Activated effector memory CD4-positive, alpha-beta T cell treated with Interleukin-2 at 50 U/mL for 16 hours (primary cell): ENCODE results near the gene MTIF3.

ENCODE experiments used
- DNase-seq: peaks from one replicate; pipeline ENCODE4 v3.0.0-alpha.2; 2020

The MTIF3 gene, protein sequence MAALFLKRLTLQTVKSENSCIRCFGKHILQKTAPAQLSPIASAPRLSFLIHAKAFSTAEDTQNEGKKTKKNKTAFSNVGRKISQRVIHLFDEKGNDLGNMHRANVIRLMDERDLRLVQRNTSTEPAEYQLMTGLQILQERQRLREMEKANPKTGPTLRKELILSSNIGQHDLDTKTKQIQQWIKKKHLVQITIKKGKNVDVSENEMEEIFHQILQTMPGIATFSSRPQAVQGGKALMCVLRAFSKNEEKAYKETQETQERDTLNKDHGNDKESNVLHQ

DNA sequence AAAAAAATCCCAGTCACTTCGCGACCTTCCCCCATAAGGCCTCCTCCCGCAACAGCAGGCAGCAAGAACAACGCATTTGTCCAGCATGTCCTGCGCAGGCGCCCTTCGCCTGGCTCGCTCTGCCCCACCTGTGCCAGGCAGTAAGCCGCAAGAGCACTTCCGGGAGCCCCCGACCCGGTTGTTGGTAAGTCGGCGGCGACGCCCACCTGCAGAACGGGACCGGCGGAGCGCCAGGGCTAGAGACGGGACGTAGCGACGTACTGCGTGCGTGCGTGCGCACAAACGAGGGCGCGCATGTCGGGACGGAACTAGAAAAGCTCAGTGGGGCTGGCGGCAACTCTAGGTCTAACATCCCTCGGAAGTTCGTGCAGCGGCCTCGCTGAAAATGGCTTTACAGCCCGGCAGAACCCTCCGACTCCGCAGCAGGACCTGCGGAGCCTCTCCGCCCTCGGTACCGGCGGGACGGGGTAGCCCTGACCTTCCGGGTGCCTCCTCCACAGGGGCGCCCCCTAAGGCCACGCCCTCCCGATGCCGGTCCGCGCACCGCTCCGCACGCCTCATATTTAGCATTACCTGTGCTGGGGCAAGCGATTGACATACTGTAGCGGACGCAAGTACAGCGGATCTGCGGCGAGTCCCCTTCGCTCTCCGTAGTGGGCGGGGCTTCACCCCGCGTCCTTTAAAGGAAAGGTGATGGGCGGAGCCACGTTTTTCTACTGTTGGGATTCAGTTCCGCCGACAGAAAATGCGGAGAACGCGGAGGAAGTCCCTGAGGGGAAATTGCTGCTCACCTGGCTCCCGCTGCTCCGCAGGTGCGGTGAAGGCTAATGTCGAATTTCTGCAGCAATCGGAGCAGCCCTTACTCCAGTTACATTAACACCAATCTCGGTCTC is at the start of gene MTIF3:
TSS of gene MTIF3 (minus strand) at position 629 of the 893 bp plus-strand sequence. CDS start 10,116 bp downstream, outside the sequence.
- DNase-seq = peak; percentile 95

DNA sequence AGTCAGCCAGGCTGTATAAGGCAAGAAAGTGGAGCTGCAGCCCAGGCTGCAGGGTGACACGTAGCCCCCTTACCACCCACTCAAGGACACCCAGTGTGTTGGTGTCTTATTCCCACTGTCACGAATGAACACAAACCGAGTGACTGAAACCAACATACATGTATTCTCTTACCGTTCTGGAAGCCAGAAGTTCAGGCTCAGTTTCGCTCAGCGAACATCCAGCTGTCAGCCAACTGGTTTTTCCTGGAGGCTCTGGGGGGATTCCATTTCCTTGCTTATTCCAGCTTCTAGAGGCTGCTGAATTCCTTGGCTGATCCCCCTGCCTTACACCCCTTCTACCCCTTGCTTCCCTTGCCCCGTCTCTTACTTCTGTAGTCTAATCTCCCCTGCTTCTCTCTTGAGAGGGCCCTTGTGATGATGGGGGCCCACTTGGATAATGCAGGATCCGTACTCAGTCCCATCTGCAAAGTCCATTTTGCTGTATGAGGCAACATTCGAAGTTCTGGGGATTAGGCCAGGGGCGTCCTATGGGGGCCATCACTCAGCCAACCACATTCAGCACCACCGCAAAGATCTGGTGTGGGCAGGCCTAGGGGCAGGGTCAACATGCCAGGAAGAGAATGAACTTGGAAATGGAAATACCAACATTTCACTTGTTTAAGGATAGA is 47.3 kb upstream of the MTIF3 start:
- no peak for DNase-seq

GRCh38 chr13:27496536-27497273 is 46.3 kb upstream of the MTIF3 start:
- DNase-seq = no peak

GRCh38 chr13:27496006-27496405 is 45.6 kb upstream of the MTIF3 start:
- no peak for DNase-seq

DNA sequence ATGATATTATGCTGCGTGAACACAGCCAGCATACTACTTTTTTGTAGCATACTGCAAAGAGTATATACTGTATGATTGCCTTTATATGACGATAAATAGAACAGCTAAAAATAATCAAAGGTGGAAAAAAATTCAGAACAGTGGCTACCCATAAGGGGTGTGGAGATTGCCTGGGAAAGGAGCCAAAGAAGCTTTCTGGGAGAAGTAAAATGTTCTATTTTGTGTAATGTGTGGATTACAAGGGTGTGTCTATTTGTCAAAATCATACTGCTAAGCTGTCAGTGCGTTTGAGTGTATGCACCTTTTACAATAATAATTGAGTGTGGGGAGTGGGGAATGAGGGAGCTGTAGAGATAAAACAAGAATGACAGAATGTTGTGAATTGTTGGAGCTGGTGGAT is 45.2 kb upstream of the MTIF3 start:
- DNase-seq = no peak

DNA sequence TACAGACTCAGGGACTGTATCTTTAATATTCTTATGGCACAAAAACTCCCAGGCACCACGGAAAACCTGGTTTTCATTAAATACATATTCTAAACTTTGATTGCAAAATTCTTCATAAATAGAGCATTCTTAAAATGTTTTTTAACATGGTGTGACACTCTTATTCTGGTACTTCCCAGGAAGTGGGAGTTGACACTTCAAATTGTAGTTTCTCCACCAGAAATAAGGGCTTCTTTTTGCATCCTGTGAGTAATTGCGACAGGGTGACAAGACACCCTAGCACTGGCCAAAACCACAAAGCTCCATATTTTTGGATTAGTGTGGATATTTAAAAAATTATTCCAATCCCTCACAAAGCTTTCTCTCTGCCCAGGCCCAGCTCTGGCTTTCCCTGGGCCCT is 43.6 kb upstream of the MTIF3 start:
- no peak for DNase-seq

- no peak for DNase-seq
Measured at GRCh38 chr13:27489456-27489855, 39.1 kb upstream of the MTIF3 start.

DNA sequence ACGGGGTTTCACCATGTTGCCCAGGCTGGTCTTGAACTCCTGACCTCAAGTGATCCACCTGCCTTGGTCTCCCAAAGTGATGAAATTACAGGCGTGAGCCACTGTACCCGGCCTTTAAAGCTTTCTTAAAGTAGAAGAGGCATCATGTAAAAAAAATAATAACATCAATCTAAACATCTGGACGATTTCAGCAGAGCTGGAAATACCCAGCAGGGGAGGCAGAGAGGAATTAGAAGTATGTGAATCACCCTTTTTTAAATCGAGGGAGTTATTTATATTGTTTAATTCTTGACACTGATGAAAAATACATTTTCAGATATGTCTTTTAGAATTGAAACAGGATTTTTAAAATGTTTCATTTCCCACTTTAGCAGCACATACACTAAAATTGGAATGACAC is 37.4 kb upstream of the MTIF3 start:
- no peak for DNase-seq

DNA sequence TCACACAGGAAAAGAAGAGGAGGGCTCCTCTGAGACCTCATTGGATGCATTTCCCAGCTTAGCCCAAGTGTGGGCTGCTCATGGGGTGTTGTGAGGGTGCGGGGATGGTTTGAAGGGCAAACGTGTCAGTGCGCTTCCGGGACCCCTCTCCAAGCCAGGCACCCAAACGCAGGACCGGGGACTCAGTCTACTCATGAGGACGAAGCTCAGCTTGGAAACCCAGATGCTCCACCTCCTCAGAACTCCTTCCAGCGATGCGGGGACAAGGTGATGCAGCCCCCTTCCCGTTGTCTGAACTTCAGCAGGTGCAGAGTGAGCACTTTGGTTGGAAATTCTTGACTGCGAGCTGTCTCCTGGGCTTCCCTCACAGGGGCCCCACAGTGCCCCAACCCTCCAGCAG is 33.1 kb upstream of the MTIF3 start:
- no peak for DNase-seq

- DNase-seq = no peak
Measured at GRCh38 chr13:27482983-27483382, 32.6 kb upstream of the MTIF3 start.

- no peak for DNase-seq
Measured at GRCh38 chr13:27481766-27482165, 31.4 kb upstream of the MTIF3 start.

DNA sequence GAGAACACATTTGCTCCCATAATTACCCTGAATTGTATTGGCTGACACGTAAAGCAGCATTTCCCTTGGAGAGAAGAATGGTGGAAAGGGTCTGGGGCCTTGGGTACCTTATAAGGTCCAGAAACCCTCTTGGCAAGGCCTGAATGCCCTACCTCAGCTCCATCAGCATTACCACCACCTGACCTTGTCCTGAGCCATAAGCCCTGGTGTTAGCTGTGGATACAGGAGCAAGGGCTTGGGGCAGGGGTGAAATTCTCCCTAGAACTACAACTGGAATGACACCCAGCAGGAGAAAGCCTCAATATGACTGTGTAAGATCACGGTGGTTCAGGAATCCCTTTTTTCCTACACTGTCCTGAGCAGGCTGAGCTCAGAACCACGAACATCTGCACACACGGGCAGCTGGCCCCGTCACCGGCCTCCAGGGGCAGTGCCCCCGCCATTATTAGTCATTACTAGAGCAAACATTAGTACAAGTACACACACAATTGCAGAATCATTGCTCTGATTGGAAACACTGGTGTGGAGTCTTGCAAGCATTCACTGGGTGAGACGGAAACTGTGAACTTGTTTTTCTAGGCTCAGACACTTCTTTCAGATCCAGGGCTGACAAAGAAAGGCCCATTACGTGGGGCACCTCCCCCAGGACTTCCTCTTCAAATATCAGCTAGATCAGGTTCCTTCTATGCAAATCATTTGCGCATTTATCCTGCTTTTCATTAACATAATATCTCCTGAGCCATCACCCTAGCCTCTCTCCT is 26.8 kb upstream of the MTIF3 start:
- no peak for DNase-seq

DNA sequence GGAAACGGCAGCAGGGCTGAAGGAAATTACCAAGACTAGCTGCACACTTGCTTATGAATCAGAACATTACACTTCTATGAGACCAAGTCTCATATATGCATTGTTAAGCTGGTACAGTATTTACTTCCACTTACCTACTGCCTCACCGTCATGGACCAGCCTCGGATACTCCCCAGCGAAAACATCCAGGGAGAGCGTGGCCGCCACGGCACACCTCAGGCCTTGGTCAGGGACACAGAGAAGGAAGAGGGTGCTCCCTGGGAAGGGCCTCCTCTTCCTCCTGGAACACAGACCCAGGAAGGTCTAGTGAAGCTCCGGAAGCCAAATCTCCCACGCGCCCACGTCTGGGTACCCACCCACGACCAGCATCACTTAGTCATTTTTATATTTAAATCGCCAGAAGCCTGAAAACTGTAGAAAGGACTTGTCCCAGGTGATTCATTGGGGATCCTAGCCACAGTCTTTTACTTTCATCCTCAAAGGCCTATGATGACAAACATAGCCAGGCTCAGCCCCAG is 24.4 kb upstream of the MTIF3 start:
- no peak for DNase-seq

DNA sequence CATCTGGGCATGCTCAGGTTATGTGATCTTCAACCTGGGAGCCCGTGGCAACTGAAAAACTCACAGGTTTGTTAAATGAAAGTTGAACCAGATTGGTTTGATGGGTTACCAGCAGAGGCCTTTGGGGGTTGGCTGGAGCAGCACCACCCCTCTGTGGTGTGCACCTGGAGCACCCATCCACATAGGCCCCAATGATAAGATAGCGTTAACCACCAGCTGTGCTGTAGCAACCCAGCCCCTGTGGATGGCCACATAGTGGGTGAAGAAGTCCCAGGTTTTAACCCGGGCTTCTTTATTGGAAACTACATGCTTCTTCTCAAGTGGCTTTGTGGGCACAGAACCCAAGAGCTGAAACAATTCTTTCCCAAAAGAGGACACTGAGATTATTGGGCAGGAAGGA is 22.6 kb upstream of the MTIF3 start:
- no peak for DNase-seq

DNA sequence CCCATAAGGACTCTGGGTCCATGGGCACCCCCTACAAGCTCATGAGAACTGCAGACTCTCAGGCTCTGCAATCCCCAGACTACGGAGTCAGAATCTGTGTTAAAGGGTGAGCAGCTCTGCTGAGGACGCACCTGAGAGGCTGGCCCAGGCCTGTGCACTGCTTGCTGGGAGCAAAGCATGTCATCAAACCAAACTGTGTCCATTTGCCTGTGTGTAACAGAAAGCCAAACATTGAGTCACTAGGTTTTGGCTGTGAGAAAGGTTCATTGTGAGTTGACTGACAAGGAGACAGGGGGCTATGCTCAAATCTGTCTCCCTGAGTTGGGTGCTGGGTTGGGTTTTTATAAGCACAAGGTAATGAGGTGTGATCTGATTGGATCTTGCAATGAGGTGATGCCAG is 22.1 kb upstream of the MTIF3 start:
- no peak for DNase-seq

- no peak for DNase-seq
Measured at GRCh38 chr13:27470075-27470820, 19.9 kb upstream of the MTIF3 start.

DNA sequence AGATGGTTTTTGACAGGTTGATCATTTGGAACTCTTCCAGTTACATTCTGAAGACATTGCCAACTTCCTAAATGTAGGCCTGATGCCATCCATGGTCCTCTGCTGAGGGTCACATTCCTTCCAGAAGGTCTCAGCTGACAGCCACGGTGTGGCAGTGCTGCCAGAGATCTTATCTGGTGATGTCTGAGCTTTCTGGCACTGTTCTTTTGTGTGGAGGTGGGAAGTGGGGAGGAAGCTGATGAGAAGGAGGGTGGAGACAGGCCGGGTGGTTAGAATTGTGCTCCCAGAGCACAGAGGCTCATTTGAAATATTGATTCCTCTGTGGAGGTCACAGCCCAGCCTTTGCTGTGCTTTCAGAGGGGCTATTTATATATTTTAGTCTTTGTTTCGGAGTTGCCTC is 16.1 kb upstream of the MTIF3 start:
- DNase-seq = no peak

- DNase-seq = no peak
Measured at GRCh38 chr13:27465611-27466010, 15.2 kb upstream of the MTIF3 start.

DNA sequence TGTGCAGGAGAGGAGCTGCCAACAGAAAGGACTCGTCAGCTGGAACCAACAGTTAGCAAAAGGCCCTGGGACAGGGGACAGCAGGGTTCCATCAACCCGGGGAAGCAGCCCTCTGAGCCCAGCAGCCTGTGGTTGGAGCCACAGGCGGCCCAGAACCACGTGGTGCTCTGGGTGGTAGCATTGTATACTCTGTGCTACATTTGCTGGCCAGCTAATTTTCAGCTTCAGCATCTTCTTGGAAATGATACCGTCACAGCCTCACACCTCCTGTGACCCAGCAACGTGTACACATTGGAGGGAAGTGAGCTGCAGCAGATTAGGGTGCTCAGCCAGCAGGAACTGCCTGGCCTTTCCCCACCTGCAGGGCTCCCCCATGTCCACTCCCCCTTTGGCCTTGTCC is 13.1 kb upstream of the MTIF3 start:
- DNase-seq = no peak

GRCh38 chr13:27461940-27462584 is 11.7 kb upstream of the MTIF3 start:
- DNase-seq = no peak
